Stimulated activated CD8-positive, alpha-beta memory T cell treated with anti-CD3 and anti-CD28 coated beads, Interleukin-7, amount 100 ng/mL, for 48 hours (primary cell): ENCODE results near the gene RIPK4.
"Not testable (repeated sequence)": the region's sequence is repeated elsewhere in the genome, so short reads cannot be mapped to it uniquely, and the experiment has no call there.

Source experiments
- DNase-seq, 2 donors: peaks; one replicate each; pipeline ENCODE4 v3.0.0-alpha.2; 2020; ENCODE audit warnings: low read depth in 1 of 2; ENCODE audit errors: extremely low read depth in 1 of 2

Gene RIPK4

DNA sequence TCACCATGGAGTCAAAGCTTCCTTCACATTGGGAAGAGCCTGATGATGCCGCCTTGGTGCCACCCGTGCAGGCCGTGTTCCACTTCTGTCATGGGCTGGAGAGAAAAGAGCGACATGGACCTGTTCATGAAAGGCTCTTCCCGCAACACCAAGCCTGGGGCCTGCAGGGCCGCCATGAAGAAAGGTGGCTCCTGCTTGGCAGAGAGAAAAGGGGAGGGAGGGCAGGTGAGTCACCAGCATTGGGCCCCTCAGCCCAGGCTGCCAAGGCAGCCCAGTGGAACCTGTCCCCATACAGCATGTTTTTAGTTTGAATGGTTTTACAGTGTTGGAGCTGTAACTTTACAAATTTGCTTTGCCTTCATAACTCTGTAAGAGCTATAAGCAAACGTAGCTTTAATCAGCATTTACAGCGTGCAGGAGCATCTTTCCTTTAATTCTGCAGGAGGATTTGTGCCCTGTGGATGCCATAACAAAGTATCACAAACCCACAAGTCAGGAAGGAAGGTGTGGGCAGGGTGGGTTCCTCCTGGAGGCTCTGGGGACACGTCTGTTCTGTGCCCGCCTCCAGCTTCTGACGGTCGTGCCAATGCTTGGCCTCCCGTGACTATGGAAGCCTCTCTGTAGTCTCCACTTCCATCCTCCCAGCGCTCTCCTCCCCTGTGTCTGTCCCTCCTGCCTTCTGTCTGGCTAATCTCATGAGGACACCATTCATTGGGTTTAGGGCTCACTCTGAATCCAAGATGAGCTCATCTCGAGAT, 49.1 kb downstream of the RIPK4 start:
- no peak for DNase-seq

DNA sequence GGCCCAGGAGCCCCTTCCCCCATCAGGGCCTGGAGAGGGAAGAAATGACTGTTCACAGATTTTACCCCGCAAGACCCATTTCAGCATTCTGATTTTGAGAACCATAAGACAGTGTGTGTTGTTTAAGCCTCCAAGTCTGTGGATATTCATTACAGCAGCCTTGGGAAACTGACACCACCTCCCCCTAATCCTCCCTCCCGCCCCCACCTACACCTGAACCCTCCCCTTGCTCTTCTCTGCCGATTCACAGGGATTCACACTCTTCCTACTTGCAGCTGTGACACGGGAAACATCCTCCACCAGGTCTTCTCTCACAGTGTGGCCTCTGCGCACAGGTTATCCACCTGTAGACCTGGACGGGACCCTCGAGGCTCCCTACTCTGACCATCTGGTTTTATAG, 50.1 kb downstream of the RIPK4 start:
- no peak for DNase-seq

DNA sequence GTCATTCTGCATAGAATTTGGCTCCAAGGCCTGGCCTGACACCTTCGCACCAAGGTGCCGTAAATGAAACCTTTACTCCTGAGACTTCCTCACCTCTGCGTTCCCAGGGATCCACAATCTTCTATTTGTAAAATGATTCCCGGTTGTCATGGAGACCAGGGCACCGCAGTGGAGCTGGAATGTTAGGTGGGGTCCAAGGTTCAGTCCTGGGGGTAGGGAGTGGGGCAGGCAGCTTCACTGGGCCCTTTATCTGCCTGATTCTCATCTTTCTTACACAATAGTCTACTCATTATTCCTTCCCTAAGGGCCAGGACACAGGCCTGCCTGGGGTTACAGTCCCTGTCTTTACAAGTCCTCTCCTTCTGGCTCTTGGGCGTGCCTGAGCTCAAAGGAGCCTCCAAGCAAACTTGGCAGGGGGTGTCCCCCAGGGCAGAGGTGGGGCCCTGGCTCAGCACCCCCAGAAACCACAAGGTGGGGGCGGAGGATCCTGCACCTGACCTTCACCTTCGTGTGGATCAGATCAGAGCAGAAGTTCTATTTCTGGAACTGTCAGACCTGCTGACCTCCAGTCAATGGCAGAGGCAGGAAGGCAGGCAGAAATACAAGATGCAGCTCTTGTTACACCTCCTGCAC, 51.1 kb downstream of the RIPK4 start:
- DNase-seq = no peak

DNA sequence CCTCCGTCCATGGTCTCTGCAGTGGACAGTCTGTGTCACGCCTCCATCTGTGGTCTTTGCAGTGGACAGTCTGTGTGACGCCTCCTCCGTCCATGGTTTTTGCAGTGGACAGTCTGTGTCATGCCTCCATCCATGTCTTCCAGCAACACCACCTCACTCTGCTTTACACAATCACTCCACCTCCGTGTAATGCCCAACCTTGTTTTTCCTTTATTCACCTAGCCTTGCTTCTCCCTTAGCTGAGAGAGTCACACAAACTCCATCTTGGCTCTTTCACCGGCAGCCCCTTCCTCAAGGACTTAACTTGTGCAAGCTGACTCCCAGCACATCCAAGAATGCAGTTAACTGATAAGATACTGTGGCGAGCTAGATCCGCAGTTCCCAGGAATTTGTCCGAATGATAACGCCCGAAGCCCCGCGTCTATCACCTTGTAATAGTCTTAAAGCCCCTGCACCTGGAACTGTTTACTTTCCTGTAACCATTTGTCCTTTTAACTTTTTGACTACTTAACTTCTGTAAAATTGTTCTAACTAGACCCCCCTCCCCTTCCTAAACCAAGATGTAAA, 52.5 kb downstream of the RIPK4 start:
- not testable (repeated sequence) for DNase-seq

DNA sequence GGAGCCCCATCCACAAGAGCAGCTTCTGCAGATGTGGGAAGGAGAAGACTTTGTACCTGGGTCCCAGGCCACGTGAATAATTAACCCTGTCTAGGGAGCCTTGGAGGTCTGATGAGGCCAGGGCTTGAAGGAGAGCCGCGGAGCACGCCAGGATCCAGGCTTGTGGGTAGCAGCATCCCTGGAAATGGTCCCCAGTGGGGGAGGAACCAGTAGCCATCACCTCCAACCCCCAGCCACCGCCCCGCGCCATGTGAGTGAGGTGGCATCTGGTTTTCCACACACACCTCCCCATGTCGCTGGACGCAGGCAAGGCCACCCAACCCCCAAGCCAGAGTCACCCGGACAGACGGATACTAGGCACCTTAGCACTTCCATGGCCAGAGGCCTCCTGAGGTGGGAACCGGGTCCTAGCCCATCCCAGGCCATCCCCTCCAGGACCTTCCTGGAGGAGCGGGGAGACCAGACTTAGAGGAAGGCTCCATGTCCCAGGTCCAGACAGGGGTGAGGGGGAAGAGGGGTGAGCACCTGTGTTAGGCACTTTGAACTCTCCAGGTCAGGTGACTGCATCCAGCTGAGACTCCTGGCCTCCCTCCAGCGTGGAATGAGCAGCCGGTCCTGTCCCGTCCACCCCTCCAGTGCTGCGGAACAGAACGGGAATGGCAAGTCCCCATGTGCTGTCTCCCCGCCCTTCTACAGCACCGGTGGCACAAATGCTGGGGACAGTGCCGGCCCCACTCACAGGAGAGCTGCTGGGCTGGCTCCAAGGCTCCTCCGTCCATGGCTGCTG, 53.2 kb downstream of the RIPK4 start:
- DNase-seq = no peak

DNA sequence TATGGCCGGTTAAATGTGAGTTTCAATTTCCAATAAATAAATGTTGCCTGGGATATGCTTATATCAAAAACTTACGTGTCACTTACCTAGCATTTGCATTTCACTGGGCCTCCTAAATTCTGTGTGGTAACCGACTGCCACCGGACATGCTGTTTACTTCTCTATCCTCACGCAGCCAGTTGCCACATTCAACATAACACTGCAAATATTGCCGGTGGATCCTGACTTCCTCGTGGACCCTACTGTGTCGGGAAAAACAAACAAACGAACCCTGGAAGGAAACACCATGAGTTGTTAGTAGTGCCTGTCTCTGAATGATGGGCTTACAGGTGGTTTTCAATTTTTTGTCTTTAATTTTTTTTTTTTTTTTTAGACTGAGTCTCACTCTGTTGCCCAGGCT, 54.1 kb downstream of the RIPK4 start:
- no peak for DNase-seq

DNA sequence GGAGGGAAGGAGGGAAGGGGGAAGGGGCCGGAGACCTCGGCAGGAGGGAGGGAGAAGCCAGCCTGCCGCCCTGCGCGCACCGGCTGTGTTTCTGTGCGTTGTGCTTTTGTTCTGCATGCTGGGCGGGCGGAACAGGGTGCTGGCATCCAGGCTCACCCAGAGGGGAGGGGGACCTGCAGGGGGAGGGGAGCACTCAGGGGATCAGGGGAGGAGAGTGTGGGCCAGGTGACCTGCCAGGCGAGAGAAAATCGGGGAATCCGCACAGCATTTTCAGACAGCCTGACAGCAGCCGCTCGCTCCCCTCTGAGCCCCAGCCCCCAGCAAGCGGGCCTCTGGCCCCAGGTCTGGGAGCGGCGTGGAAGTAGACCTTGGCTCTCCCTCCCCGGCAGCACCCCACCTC, 54.7 kb downstream of the RIPK4 start:
- DNase-seq = no peak

DNA sequence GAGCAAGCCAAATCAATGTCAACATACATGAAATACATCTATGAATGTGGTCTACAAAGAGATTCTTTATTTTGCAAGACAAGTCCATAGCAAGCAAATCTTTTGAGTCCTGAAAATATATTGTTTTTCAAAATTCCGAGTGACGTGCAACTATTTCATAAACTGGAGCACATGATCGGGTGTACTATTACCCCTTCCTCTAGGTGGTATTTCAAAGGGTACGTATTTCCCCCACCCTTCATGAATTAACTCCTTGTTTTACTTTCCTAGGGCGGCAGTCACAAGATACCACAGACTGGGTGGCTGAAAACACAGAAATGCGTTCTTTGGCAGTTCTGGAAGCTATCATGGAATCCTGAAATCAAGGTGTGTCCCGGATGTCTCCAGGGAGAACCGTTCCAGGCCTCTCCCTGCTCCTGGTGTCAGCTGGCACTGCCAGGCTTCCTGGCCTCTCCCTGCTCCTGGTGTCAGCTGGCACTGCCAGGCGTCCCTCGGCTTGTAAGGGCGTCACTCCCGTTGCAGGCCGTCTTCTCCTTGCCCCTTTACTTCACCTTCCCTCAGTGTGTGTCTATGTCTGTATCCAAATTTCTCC, 55.3 kb downstream of the RIPK4 start:
- DNase-seq = no peak

DNA sequence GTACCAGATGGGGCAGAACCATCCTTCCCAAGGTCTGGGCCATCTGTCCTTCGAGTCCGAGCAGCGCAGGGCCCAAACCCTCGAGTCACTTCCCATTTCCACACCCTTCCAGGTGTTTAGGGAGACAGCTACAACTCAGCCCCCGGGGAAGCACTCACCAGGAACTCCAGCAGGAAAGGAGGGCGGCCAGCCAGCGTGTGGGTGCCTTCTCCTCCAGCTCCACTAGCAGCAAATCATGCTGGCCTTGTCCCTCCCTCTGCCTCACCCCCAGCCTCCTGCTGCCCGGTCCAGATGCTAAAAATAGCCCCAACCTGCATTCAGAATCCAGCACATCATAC, 56.1 kb downstream of the RIPK4 start:
- DNase-seq = no peak

DNA sequence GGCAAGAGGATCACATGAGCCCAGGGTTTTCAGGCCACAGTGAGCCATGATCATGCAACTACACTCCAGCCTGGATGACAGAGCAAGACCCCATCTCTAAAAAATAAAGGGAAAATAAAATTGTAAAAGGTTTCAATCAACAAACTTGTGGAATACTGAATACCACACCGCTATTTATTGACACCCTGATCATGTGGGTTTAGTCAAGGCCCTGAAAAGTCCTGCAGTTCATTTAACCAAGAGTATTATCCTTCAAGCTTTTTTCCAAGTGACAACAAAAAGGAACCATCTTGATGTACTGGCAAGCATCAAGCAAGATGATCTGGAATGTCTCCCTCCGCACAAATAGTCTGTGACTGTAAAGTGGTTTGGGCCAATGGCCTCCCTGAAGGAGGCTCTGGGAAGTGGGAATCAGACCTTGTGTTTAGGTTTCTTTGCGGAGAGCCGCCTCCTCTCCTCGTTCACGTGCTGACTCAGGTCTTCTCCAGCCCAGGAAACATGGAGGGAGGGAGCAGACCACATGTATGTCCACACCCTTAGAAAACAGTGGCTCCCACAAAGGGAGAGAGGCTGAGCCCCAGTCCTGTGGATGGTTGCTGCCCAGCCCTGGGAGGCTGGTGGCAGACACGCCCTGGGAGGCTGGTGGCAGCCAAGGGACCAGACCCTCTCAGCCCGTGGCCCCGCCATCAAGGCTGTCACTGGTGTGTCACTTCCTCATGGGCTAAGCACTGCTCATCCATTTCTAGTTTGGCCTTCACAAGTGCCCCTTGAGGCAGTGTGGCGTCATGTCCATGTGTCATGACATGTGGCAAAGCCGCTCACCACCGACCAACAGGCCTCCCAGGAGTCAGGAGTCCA, 56.7 kb downstream of the RIPK4 start:
- DNase-seq = no peak

DNA sequence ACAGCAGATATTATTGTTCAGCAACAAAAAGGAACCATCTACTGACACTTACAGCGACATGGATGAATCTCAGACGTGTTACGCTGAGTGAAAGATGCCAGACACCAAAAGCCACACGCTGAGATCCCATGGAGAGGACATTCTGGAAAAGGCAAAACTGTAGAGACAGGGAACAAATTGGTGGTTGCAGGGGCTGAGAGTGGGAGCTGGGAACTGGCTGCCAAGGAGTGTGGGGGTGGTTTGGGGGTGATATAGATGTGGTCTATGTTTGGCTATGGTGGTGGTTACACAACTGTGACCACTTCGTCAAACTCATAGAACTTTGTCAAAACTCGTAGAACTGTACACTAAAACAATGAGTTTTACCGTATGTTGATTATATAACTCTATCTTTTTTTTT, 57.7 kb downstream of the RIPK4 start:
- DNase-seq = no peak

DNA sequence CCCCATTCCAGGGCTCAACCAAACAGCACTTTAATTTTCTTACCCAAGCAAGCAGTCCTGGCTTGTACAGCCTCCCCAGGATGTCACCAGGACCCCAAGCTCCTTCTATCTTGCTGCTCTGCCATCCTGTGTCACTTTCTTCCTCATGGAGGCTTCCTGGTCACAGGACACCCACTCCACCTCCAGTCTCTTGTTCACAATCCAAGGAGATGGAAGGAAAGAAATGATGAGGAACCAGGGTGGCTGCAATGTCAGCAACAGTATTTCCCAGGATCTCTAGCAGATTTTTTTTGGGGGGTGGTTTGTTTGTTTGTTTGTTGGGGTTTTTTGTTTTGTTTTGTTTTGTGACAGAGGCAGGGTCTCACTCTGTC, 58.9 kb downstream of the RIPK4 start:
- DNase-seq = no peak

DNA sequence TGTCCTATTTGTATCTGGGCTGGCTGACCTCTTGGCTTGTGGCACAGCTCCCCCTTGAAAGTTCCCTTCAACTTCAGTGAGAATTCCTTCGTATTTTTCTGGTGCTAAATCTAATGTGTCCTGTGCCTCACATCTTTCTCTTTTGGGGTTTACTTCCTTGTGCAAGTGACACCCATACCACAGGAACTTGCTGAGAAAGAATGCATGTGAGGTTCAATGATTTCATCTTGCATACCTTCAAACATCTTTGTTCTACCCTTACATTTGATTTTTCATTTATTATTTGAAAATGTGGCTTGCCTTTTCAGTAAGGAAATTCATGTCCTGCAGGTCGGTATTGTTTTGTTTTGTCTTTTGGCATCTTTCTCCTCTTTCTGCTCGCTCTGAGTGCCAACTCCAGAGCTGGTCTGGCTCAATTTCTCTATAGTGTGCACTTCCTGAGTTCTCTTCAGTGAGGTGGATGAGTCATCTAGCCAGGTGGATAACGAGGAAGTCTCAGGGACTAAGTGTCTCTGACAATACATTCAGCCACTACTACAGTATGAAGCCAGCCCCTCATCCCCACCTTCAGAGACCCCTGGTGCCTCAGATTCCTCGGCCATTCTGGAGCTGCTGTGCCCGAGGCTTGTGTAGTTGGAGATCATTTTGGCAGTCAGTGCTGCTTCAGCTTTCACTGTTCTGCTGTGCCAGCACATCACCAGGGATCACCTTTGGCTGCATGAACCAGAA, 59.5 kb downstream of the RIPK4 start:
- DNase-seq = no peak

DNA sequence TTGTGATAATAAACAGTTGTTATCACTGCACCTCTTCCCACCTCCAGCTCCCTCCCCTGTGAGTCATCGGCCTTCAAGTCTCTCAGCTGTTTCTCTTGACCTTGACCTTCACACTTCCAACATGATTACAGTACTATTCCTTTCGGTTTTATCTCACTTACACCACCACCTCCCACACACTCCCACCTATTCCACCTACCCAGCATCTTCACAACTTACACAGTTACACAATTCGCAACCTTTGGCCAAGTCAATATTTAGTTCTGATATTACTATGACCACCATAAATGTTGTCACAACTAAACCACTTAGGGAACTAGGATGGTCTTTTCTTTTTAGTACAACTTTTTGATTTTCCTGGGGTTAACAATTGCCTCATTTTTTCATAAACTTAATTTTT, 60.2 kb downstream of the RIPK4 start:
- peak; percentile 1 to 10 for DNase-seq

DNA sequence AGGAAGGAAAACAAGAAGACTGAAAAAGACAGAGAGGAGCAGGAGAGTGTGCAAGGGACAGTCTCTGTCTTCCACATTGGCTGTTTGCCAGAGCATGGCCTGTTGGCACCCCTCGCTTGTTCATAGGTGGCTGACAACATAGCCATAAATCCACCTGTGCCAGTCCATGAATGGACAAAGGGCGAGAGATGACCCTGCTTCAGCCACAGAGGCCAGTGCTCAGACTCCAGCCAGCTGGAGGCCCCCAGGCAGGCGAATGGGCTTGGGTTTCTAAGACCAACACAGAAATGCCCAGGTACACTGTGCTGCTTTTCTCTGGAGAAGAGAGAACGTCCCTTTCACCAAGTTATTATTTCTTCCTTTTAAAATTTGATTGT, 60.6 kb downstream of the RIPK4 start:
- DNase-seq = no peak

DNA sequence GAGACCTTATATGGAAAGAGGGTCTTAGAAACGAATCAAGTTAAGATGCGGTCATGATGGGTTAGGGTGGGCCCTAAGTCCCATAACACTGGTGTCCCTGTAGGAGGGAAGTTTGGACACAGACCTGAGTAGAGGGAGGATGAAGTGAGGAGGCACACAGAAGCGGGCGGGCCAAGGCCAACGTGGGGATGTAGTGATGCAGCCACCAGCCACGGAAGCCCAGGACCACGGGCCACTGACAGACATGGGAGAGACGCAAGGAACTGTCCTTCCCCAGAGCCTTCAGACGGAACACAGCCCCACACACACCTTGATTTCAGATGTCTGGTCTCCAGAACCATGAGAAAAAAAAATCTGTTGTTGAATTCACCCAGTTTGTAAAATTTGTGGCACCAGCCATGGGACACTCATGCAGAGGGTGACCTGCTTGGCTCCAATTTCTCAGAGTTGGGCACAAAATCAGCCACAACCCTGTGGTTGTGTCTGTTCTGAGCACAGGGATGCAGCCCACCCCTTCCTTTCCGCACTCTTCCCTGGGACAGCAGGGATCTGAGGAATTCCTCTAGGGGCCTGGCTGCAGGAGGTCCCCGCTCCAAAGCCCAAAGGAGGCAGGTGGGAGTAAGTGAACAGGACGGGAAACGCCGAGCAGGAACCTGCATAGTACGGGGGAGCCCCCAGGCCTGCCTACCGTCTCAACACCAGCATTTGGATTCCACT, 61.1 kb downstream of the RIPK4 start:
- DNase-seq = no peak

DNA sequence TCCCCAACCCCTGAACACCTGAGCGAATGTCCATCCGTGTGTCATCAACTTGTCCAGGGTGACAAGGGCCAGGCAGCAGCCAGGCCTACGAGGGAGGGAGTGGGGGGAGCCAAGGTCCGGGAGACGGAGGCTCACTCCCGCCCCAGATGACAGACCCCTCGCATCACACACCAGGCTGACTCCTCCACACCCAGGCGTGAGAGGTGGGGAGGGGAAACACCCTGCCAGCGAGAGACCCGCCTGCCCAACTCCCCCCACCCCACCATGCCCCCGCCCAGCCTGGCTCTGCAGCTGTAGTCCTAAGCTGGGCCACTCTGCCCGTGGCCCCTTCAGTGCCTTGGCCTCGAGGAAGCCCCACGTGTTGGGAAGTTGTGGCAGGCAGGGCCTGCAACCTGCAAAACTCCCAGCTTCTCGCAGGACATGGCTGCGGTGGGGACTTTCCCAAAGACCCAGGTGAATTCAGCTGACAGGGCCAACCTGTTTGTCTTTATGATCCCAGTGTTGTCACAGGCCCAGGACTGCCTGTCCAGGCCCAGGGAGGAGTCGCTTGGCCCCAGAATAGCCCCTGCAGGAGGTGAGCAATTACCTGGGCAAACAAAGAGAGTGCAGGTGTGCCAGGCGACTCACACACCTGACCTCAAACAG, 62.9 kb downstream of the RIPK4 start:
- no peak for DNase-seq

DNA sequence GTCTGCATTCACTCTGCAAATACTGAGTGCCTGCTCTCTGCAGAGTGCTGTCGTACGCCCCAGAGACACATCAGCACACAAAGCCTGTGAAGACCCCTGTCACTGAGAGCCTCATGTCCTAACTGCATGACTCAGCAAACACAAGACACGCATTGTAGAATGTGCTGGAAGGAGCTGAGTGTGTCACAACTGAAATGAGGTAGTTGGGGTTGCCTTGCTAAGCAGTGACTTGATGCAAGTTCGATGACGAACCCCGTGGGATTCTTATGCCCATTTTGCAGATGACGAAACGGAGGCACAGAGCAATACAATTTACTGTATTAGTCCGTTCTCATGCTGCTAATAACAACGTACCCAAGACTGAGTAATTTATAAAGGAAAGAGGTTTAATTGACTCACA, 65.1 kb downstream of the RIPK4 start:
- no peak for DNase-seq

DNA sequence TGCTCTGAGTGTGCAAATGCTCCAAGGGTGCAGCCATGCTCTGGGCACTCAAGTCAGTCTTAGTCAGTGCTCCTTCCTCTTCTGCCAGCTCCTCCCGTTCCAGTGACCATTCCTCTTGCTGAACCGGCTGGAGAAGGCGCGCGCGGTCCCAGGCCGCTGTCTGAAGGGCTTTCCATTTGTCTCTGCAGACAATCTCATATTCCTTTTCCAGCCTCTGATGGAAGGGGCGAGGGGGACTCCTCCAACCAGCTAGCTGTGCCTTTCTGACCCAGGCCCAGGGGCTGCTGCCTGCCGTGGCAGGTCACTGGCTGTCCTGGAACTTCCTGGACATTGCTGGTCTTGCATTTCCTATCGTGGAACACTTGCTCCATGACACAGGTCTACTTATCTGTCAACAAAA, 67.5 kb downstream of the RIPK4 start:
- no peak for DNase-seq
